Activated T-cell treated with anti-CD3 and anti-CD28 coated beads, Interleukin-2, amount 50 U/mL, for 24 hours (primary cell): Measurements from ENCODE around the gene UMODL1.

Experiments
- DNase-seq: peaks from one replicate; pipeline ENCODE4 v3.0.0-alpha.2; 2020
- H3K27ac Mint-ChIP-seq: 2 replicates; pipeline ENCODE4 v1.8.0; 2020; ENCODE audit warnings: mild to moderate bottlenecking, mixed read lengths
- H3K27me3 Mint-ChIP-seq: 2 replicates; pipeline ENCODE4 v1.8.0; 2020; ENCODE audit warnings: mixed read lengths
- H3K36me3 Mint-ChIP-seq: 2 replicates; pipeline ENCODE4 v1.8.0; 2020; ENCODE audit warnings: low read depth, mixed read lengths
- H3K4me1 Mint-ChIP-seq: 2 replicates; pipeline ENCODE4 v1.8.0; 2020; ENCODE audit warnings: low read depth, mixed read lengths
- H3K4me3 Mint-ChIP-seq: 2 replicates; pipeline ENCODE4 v1.8.0; 2020; ENCODE audit warnings: mild to moderate bottlenecking, moderate library complexity, mixed read lengths
- H3K9me3 Mint-ChIP-seq: 2 replicates; pipeline ENCODE4 v1.8.0; 2020; ENCODE audit warnings: mixed read lengths

Gene UMODL1

GRCh38 chr21:42032266-42032665 is 38.9 kb upstream of the UMODL1 start:
- Mint-ChIP-seq H3K9me3 (no peaks in the 10 kb centered on the region), H3K36me3 (no peaks in the 10 kb centered on the region), H3K4me1 (no peaks in the 10 kb centered on the region), H3K4me3 (no peak overlapping the region), H3K27me3 (no peaks in the 10 kb centered on the region), H3K27ac (no peak overlapping the region)
- DNase-seq, result no peak

DNA sequence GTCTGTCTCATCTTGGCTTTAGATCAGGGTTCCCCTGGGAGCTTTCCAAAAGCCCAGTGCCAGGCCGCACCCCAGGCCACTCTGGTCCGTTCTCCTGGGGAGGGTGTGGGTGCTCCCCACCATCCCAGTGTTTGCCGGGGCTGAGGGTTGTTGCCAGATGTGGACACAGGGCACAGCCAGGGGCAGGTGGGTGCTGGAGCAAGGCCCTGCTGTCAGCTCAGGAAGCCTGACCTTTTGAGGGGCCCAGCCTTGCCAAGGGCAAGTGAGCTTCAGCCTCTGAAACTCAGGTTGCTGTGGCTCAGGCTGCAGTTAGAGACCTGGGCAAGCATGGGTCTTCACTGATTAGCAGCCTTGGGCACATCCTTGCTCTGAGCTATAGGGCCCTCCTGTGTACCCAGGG is 38.1 kb upstream of the UMODL1 start:
- no peak overlapping the region for H3K4me3 Mint-ChIP-seq
- H3K36me3 Mint-ChIP-seq, result no peaks in the 10 kb centered on the region
- DNase-seq, result no peak
- H3K27me3 Mint-ChIP-seq, result no peaks in the 10 kb centered on the region
- no peak overlapping the region for H3K27ac Mint-ChIP-seq
- H3K4me1 Mint-ChIP-seq, result no peaks in the 10 kb centered on the region
- no peaks in the 10 kb centered on the region for H3K9me3 Mint-ChIP-seq

GRCh38 chr21:42036313-42036712 is 34.8 kb upstream of the UMODL1 start:
- no peaks in the 10 kb centered on the region for H3K4me1 Mint-ChIP-seq
- no peak overlapping the region for H3K4me3 Mint-ChIP-seq
- no peak overlapping the region for H3K27ac Mint-ChIP-seq
- no peaks in the 10 kb centered on the region for H3K27me3 Mint-ChIP-seq
- DNase-seq, result no peak
- no peaks in the 10 kb centered on the region for H3K9me3 Mint-ChIP-seq
- no peaks in the 10 kb centered on the region for H3K36me3 Mint-ChIP-seq

DNA sequence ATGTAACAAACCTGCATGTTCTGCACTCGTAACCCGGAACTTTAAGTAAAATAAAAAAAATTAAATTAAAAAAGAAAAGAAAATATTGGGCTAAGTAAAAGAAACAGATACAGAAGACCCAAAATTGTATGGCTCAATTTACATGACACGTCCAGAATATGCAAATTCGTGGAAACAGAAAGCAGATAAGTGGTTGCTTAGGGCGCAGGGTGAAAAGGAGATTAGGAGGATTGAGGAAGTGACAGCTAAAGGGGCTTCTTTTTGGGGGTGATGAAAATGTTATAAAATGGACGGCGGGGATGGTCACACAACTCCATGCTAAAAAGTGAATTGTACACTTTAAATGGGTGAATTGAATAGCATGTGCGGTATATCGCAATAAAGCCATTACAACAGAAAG is 33.6 kb upstream of the UMODL1 start:
- H3K36me3 Mint-ChIP-seq, result no peaks in the 10 kb centered on the region
- H3K27me3 Mint-ChIP-seq, result no peaks in the 10 kb centered on the region
- DNase-seq, result no peak
- H3K4me1 Mint-ChIP-seq, result no peaks in the 10 kb centered on the region
- H3K27ac Mint-ChIP-seq, result no peak overlapping the region
- no peak overlapping the region for H3K4me3 Mint-ChIP-seq
- H3K9me3 Mint-ChIP-seq, result no peaks in the 10 kb centered on the region

GRCh38 chr21:42037943-42038342 is 33.2 kb upstream of the UMODL1 start:
- H3K4me1 Mint-ChIP-seq, result no peaks in the 10 kb centered on the region
- H3K27ac Mint-ChIP-seq, result no peak overlapping the region
- H3K4me3 Mint-ChIP-seq, result no peak overlapping the region
- no peaks in the 10 kb centered on the region for H3K27me3 Mint-ChIP-seq
- no peak for DNase-seq
- no peaks in the 10 kb centered on the region for H3K36me3 Mint-ChIP-seq
- H3K9me3 Mint-ChIP-seq, result no peaks in the 10 kb centered on the region

- Mint-ChIP-seq H3K4me3 (no peak overlapping the region), H3K36me3 (no peaks in the 10 kb centered on the region), H3K27me3 (no peaks in the 10 kb centered on the region), H3K9me3 (no peaks in the 10 kb centered on the region), H3K27ac (no peak overlapping the region), H3K4me1 (no peaks in the 10 kb centered on the region)
- DNase-seq, result no peak
Measured at GRCh38 chr21:42038393-42038792, 32.7 kb upstream of the UMODL1 start.

DNA sequence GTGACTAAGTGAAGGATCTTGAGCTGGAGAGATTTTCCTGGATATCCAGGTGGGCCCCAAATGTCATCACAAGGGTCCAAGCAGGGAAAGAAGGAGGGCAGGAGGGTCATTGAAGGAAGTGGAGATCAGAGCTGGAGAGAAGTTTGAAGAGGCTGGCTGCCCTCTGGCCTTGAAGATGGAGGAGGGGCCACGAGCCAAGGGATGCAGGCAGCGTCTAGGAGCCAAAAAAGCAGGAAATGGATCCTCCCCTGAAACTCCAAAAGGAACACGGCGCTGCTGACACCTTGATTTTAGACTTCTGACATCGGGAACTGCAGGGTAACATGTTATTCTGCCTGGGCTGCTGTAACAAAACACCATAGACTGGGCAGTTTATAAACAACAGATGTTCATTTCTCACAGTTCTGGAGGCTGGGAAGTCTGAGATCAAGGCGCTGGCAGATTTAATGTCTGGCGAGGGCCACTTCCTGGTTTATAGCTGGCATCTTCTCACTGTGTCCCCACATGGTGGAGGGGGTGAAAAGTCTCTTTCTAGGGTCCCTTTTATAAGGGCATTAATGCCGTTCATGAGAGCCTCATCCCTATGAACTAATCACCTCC is 32.2 kb upstream of the UMODL1 start:
- H3K4me3 Mint-ChIP-seq, result no peak overlapping the region
- no peak overlapping the region for H3K27ac Mint-ChIP-seq
- no peaks in the 10 kb centered on the region for H3K9me3 Mint-ChIP-seq
- DNase-seq, result no peak
- no peaks in the 10 kb centered on the region for H3K4me1 Mint-ChIP-seq
- H3K36me3 Mint-ChIP-seq, result no peaks in the 10 kb centered on the region
- H3K27me3 Mint-ChIP-seq, result no peaks in the 10 kb centered on the region

GRCh38 chr21:42039470-42039901 is 31.6 kb upstream of the UMODL1 start:
- H3K4me3 Mint-ChIP-seq, result no peak overlapping the region
- H3K4me1 Mint-ChIP-seq, result no peaks in the 10 kb centered on the region
- H3K27ac Mint-ChIP-seq, result no peak overlapping the region
- H3K36me3 Mint-ChIP-seq, result no peaks in the 10 kb centered on the region
- no peaks in the 10 kb centered on the region for H3K27me3 Mint-ChIP-seq
- H3K9me3 Mint-ChIP-seq, result no peaks in the 10 kb centered on the region
- no peak for DNase-seq

DNA sequence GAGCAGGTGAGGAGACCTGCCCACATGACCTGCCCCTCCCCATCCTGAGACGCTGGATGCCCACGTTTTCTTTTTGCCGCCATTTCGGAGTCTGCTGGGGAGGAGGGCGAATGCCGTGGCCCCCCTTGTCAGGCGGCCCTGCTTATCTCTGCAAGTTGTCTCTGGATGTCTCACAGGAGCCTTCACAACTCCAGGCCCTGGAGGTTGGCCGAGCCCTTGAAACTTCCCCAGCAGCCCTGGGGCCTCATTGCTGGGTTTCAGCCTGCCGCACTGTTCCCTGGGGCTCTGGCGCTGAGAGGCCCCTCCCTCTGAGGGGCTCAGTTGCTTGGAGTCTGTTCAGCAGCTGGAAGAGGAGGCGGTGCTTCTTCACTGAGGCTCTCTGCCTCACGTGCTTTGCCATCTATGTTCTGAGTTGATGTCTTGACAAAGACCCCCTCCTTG is 31.2 kb upstream of the UMODL1 start:
- H3K27ac Mint-ChIP-seq, result no peak overlapping the region
- DNase-seq, result no peak
- H3K36me3 Mint-ChIP-seq, result no peaks in the 10 kb centered on the region
- H3K9me3 Mint-ChIP-seq, result no peaks in the 10 kb centered on the region
- no peaks in the 10 kb centered on the region for H3K4me1 Mint-ChIP-seq
- no peaks in the 10 kb centered on the region for H3K27me3 Mint-ChIP-seq
- H3K4me3 Mint-ChIP-seq, result no peak overlapping the region

- Mint-ChIP-seq H3K36me3 (no peaks in the 10 kb centered on the region), H3K4me3 (no peak overlapping the region), H3K4me1 (no peaks in the 10 kb centered on the region), H3K27me3 (no peaks in the 10 kb centered on the region), H3K9me3 (no peaks in the 10 kb centered on the region), H3K27ac (no peak overlapping the region)
- no peak for DNase-seq
Measured at GRCh38 chr21:42040411-42041180, 30.5 kb upstream of the UMODL1 start.

DNA sequence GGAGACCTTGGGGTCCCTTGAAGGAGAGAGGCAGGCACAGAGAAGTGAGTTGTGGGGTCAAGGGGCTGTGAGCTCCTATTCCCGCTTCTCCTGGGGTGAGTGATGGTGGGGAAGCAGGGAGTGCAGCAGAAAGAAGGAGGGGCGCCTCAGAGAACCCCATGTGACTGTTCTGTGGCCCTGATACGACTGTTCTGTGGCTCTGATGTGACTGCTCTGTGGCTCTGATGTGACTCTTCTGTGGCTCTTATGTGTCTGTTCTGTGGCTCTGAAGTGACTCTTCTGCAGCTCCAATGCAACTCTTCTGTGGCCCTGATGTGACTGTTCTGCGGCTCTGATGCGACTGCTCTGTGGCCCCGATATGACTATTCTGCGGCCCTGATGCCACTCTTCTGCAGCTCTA is 29.9 kb upstream of the UMODL1 start:
- no peaks in the 10 kb centered on the region for H3K27me3 Mint-ChIP-seq
- no peaks in the 10 kb centered on the region for H3K9me3 Mint-ChIP-seq
- H3K27ac Mint-ChIP-seq, result no peak overlapping the region
- H3K36me3 Mint-ChIP-seq, result no peaks in the 10 kb centered on the region
- no peak for DNase-seq
- H3K4me3 Mint-ChIP-seq, result no peak overlapping the region
- no peaks in the 10 kb centered on the region for H3K4me1 Mint-ChIP-seq

DNA sequence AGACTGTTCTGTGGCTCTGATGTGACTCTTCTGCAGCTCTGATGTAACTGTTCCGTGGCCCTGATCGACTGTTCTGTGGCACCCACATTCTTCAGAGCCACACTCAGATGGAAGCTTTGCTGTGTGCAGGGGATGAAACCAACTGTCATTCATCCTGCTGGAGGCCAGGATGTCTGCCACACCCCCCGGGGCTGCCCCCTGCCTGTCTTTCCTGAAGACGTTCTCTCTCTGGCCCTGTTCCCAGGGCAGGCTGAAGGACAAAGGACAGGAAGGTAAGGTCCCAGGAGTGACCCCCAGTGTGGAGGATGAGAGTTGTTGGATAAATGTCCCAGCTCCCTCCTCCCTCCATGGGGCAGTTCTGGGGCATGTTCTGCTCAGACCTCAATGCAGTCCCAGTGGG is 29.4 kb upstream of the UMODL1 start:
- DNase-seq, result no peak
- Mint-ChIP-seq H3K4me1 (no peaks in the 10 kb centered on the region), H3K36me3 (no peaks in the 10 kb centered on the region), H3K27me3 (no peaks in the 10 kb centered on the region), H3K9me3 (no peaks in the 10 kb centered on the region), H3K27ac (no peak overlapping the region), H3K4me3 (no peak overlapping the region)

DNA sequence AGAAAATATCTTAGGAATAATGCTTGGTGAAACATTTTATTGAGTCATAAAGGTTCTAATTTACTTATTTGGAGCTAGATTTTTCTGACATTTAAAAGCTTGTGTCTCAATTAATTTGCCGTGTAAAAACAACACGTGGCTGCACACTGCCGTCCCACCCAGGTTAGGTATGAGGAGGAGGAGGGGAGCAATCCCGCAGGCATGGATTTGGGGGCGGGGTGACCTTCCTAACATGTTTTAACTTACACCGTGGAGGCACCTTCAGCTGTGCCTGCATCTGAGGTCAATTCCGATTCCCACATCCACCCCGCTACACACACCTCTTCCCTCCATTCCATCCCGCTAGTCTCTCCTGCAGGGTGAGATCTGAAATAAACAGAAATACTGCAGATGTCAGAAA is 28.5 kb upstream of the UMODL1 start:
- H3K27me3 Mint-ChIP-seq, result no peaks in the 10 kb centered on the region
- no peak overlapping the region for H3K27ac Mint-ChIP-seq
- H3K4me1 Mint-ChIP-seq, result no peaks in the 10 kb centered on the region
- no peak for DNase-seq
- no peaks in the 10 kb centered on the region for H3K36me3 Mint-ChIP-seq
- H3K4me3 Mint-ChIP-seq, result no peak overlapping the region
- no peaks in the 10 kb centered on the region for H3K9me3 Mint-ChIP-seq

DNA sequence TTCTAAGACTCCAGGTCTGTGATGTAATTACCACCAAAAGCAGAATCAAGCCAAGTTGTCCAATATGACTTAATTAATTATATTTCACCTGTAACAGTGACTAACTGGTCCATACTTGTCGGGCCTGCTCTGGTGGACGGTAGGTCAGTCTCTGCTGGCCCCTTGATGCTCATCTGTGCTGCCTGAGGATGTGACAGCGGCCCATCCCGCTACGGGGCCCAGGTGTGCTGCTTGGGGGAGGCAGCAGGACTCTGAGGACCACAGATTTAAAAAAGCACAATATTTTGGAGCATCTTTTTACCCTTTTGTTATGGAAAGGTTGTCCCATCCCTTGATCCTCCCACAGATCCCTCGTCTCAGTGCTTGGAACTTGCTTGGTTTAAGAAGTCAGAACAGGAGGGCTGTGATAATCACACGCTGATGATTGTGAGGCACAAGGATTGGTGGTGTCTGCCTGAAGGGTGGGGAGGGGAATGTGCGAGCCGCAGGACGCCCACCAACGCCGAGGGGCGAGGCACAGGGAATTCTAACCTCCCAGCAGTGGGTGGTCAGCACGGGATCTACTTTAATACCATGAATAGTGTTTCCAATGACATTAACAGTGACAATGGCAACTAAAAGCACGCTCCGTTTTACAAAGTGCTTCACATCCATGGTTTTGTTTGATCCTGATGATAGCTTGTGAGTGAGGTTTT is 27.8 kb upstream of the UMODL1 start:
- Mint-ChIP-seq H3K4me1 (no peaks in the 10 kb centered on the region), H3K4me3 (no peak overlapping the region), H3K9me3 (no peaks in the 10 kb centered on the region), H3K36me3 (no peaks in the 10 kb centered on the region), H3K27ac (no peak overlapping the region), H3K27me3 (no peaks in the 10 kb centered on the region)
- DNase-seq, result no peak

DNA sequence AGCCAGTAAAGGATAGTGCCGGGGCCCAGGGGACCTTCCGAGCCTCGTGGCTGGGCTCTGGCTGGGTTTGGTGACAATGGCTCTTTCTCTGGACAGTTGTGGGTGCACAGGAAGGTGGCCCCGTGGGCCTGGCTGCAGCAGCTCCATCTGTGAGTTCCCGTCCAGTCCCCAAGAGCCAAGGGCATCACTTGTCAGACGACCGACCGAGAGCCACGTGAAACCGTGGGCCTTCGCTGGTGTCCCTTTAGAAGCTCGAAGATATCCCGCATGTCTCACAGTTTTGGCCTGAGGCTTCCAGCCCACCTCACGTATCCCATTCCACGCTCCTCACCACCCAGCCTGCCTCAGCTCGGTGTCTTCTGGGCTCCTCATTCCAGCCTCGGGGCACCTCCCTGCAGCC is 27.2 kb upstream of the UMODL1 start:
- Mint-ChIP-seq H3K27ac (no peak overlapping the region), H3K4me3 (no peak overlapping the region), H3K4me1 (no peaks in the 10 kb centered on the region), H3K36me3 (no peaks in the 10 kb centered on the region), H3K9me3 (no peaks in the 10 kb centered on the region), H3K27me3 (no peaks in the 10 kb centered on the region)
- no peak for DNase-seq
